ENCODE data around the gene TOM1. TPM values are rescaled to one million over a fixed set of nuclear protein-coding genes. Genes with fewer than 3 reads are reported as not detected.

The TOM1 gene
- total and polyA plus RNA-seq, 10 of the 15 experiments (the other 5 are each of a cell fraction or from before 2014, with no cell fraction given): 2.2 to 64.6 (median 40.3) TPM

DNA sequence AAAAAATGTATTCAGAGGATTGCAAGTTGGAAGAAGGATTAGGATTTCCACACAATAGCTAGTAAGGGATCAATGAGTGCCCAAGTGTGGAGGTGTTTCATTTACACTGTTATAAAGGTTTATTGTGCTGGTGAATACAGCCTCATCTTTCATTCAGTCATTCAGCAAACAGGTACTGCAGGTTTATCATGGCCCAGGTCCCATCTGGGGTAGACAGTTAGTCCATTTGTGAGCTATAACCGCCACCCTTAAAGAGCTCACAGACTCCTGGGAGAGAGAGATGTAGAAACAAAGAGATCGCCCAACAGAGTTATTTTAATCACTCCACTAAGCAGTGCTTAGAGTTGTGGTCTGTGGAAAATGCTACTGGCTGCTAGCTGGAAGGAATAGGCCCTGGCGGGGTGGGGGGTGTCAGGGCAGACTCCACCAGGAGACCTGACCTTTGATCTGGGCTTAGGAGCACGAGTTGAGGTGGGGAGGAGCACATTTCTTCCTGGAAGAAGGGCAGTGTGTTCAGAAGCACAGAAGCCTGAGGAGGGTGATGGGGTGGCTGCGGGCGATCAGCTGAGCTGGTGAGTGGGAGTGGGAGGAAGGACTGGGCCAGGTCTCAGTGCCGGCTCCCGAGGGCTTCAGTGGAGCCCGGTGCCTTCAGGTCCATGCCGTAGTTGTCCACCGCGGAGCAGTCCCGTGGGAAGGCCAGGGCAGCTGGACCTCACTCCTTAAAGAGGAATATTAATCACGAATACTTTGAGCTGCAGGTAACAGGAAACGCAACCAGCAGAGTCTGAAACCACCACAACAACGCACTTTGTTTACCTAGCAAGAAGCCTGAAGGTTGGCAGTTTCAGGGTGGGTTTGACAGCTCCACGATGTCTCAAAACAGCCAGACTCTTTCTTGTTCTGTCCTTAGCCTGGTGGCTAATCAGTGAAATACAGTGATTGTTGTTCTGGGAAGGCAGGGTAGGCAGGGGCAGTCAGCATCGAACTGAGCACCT is 11.2 kb downstream of the TOM1 start (continued):
- TF ChIP-seq, protein P1, sequence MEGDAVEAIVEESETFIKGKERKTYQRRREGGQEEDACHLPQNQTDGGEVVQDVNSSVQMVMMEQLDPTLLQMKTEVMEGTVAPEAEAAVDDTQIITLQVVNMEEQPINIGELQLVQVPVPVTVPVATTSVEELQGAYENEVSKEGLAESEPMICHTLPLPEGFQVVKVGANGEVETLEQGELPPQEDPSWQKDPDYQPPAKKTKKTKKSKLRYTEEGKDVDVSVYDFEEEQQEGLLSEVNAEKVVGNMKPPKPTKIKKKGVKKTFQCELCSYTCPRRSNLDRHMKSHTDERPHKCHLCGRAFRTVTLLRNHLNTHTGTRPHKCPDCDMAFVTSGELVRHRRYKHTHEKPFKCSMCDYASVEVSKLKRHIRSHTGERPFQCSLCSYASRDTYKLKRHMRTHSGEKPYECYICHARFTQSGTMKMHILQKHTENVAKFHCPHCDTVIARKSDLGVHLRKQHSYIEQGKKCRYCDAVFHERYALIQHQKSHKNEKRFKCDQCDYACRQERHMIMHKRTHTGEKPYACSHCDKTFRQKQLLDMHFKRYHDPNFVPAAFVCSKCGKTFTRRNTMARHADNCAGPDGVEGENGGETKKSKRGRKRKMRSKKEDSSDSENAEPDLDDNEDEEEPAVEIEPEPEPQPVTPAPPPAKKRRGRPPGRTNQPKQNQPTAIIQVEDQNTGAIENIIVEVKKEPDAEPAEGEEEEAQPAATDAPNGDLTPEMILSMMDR (IDR thresholded peaks at IDR 0.05 in 2 of 3, conservative IDR thresholded peaks at IDR 0.05 in 1 of 3; ENCODE audit: control insufficient read depth in 2 of 3, extremely low read depth in 1 of 3, insufficient read depth in 1 of 3, low read depth in 3 of 3, low read length in 3 of 3): peak in 1 of 3 experiments; percentile 11; a peak in 2 of 6 replicates
- TF ChIP-seq, protein P2, sequence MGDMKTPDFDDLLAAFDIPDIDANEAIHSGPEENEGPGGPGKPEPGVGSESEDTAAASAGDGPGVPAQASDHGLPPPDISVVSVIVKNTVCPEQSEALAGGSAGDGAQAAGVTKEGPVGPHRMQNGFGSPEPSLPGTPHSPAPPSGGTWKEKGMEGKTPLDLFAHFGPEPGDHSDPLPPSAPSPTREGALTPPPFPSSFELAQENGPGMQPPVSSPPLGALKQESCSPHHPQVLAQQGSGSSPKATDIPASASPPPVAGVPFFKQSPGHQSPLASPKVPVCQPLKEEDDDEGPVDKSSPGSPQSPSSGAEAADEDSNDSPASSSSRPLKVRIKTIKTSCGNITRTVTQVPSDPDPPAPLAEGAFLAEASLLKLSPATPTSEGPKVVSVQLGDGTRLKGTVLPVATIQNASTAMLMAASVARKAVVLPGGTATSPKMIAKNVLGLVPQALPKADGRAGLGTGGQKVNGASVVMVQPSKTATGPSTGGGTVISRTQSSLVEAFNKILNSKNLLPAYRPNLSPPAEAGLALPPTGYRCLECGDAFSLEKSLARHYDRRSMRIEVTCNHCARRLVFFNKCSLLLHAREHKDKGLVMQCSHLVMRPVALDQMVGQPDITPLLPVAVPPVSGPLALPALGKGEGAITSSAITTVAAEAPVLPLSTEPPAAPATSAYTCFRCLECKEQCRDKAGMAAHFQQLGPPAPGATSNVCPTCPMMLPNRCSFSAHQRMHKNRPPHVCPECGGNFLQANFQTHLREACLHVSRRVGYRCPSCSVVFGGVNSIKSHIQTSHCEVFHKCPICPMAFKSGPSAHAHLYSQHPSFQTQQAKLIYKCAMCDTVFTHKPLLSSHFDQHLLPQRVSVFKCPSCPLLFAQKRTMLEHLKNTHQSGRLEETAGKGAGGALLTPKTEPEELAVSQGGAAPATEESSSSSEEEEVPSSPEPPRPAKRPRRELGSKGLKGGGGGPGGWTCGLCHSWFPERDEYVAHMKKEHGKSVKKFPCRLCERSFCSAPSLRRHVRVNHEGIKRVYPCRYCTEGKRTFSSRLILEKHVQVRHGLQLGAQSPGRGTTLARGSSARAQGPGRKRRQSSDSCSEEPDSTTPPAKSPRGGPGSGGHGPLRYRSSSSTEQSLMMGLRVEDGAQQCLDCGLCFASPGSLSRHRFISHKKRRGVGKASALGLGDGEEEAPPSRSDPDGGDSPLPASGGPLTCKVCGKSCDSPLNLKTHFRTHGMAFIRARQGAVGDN (IDR thresholded peaks at IDR 0.05): peak; percentile 56; the same call in 1 of the 2 replicates
- peak; percentile 55 to 58; a peak in 2 of 4 replicates for TF ChIP-seq IKZF2 (IDR thresholded peaks at IDR 0.05)
- TF ChIP-seq TBL1XR1 (IDR thresholded peaks at IDR 0.05; ENCODE audit: low read depth, low read length): no peak
- TF ChIP-seq BHLHE40 (IDR thresholded peaks at IDR 0.05; ENCODE audit: borderline replicate concordance in 1 of 2, low read depth in 2 of 2, low read length in 1 of 2): peak; percentile 37 to 45; a peak in 1 of 4 replicates
- TF ChIP-seq, protein P3, sequence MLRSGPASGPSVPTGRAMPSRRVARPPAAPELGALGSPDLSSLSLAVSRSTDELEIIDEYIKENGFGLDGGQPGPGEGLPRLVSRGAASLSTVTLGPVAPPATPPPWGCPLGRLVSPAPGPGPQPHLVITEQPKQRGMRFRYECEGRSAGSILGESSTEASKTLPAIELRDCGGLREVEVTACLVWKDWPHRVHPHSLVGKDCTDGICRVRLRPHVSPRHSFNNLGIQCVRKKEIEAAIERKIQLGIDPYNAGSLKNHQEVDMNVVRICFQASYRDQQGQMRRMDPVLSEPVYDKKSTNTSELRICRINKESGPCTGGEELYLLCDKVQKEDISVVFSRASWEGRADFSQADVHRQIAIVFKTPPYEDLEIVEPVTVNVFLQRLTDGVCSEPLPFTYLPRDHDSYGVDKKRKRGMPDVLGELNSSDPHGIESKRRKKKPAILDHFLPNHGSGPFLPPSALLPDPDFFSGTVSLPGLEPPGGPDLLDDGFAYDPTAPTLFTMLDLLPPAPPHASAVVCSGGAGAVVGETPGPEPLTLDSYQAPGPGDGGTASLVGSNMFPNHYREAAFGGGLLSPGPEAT (IDR thresholded peaks at IDR 0.05; ENCODE audit: low read depth): 0 out of 2 replicates have a peak, but pooled peaks have one; percentile 14
- peak; percentile 39; the same call in 1 of the 2 replicates for TF ChIP-seq TCF3 (IDR thresholded peaks at IDR 0.05; ENCODE audit: borderline replicate concordance, insufficient read depth, low read depth, low read length)
- no peak for TF ChIP-seq ZSCAN29 (IDR thresholded peaks at IDR 0.05)
- TF ChIP-seq, protein P4, sequence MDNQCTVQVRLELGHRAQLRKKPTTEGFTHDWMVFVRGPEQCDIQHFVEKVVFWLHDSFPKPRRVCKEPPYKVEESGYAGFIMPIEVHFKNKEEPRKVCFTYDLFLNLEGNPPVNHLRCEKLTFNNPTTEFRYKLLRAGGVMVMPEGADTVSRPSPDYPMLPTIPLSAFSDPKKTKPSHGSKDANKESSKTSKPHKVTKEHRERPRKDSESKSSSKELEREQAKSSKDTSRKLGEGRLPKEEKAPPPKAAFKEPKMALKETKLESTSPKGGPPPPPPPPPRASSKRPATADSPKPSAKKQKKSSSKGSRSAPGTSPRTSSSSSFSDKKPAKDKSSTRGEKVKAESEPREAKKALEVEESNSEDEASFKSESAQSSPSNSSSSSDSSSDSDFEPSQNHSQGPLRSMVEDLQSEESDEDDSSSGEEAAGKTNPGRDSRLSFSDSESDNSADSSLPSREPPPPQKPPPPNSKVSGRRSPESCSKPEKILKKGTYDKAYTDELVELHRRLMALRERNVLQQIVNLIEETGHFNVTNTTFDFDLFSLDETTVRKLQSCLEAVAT (IDR thresholded peaks at IDR 0.05): peak; percentile 31; the same call in 1 of the 2 replicates
- TF ChIP-seq CHD2 (IDR thresholded peaks at IDR 0.05; ENCODE audit: borderline replicate concordance, low read depth, low read length): 0 out of 2 replicates have a peak, but pooled peaks have one; percentile 22
- 0 out of 2 replicates have a peak, but pooled peaks have one; percentile 18 for TF ChIP-seq FOXK2 (IDR thresholded peaks at IDR 0.05)
- TF ChIP-seq EP300 (IDR thresholded peaks at IDR 0.05; ENCODE audit: borderline replicate concordance in 1 of 2, control insufficient read depth in 1 of 2, low read depth in 2 of 2, low read length in 2 of 2): 0 out of 4 replicates have a peak, but pooled peaks of 1 of the 2 experiments have one; percentile 23
- TF ChIP-seq EZH2 (IDR thresholded peaks at IDR 0.05; ENCODE audit: borderline replicate concordance, control insufficient read depth, low read depth, low read length): no peak
- TF ChIP-seq NFYB (IDR thresholded peaks at IDR 0.05; ENCODE audit: insufficient read depth, low read depth, low read length): no peak
- TF ChIP-seq MEF2B (IDR thresholded peaks at IDR 0.05; ENCODE audit: partially characterized antibody, poor library complexity, severe bottlenecking): no peak
- TF ChIP-seq IKZF1 (conservative IDR thresholded peaks at IDR 0.05): peak; percentile 68

Data from GM12878 (cell line).